IPS-NIHi7 (cell line): ENCODE data around the gene STAT3.
"Not testable (repeated sequence)": the region's sequence is repeated elsewhere in the genome, so short reads cannot be mapped to it uniquely, and the experiment has no call there.

Source experiments
- DNase-seq: peaks from one replicate; pipeline ENCODE4 v3.0.0; 2012; ENCODE audit warnings: mixed read lengths; ENCODE audit errors: extremely low spot score

Gene STAT3

GRCh38 chr17:42409523-42410318, 21.5 kb upstream of the STAT3 start:
- no peak for DNase-seq

GRCh38 chr17:42408061-42408460, 19.8 kb upstream of the STAT3 start:
- DNase-seq: no peak

- no peak for DNase-seq
Observed at GRCh38 chr17:42407289-42407836, 19.1 kb upstream of the STAT3 start.

- no peak for DNase-seq
Observed at GRCh38 chr17:42406615-42407288, 18.5 kb upstream of the STAT3 start.

- peak; percentile 73 for DNase-seq
Observed at GRCh38 chr17:42405963-42406495, 17.8 kb upstream of the STAT3 start.

GRCh38 chr17:42405076-42405475, 16.8 kb upstream of the STAT3 start:
- no peak for DNase-seq

GRCh38 chr17:42404326-42405055, 16.2 kb upstream of the STAT3 start:
- no peak for DNase-seq

- peak; percentile 61 for DNase-seq
Observed at GRCh38 chr17:42403150-42403549, 14.9 kb upstream of the STAT3 start.

GRCh38 chr17:42402117-42402516, 13.9 kb upstream of the STAT3 start:
- no peak for DNase-seq

- DNase-seq: not testable (repeated sequence)
Observed at GRCh38 chr17:42400844-42401375, 12.7 kb upstream of the STAT3 start.

GRCh38 chr17:42399948-42400843, 12.0 kb upstream of the STAT3 start:
- DNase-seq: no peak

- no peak for DNase-seq
Observed at GRCh38 chr17:42399121-42399520, 10.9 kb upstream of the STAT3 start.

- not testable (repeated sequence) for DNase-seq
Observed at GRCh38 chr17:42395601-42396000, 7.4 kb upstream of the STAT3 start.

GRCh38 chr17:42394838-42395237, 6.6 kb upstream of the STAT3 start:
- DNase-seq: no peak

- DNase-seq: no peak
Observed at GRCh38 chr17:42392692-42393415, 4.6 kb upstream of the STAT3 start.

GRCh38 chr17:42391439-42391838, 3.2 kb upstream of the STAT3 start:
- DNase-seq: not testable (repeated sequence)

GRCh38 chr17:42389899-42390298, 1.7 kb upstream of the STAT3 start:
- no peak for DNase-seq

GRCh38 chr17:42389135-42389417, 834 bp upstream of the STAT3 start:
- no peak for DNase-seq

GRCh38 chr17:42387661-42388380, 421 bp downstream of the STAT3 start:
- peak; percentile 68 for DNase-seq
